HG03175 (cell line): ENCODE measurements around the gene THOP1.
"Not testable (repeated sequence)": the region's sequence is repeated elsewhere in the genome, so short reads cannot be mapped to it uniquely, and the experiment has no call there.

Experiments used
- ATAC-seq: cut with Tn5 transposase; IDR thresholded peaks from one replicate; pipeline ENCODE4 v1.9.1; 2021; ENCODE audit warnings: mild to moderate bottlenecking, moderate library complexity; ENCODE audit not compliant: unreplicated experiment

Gene THOP1

DNA sequence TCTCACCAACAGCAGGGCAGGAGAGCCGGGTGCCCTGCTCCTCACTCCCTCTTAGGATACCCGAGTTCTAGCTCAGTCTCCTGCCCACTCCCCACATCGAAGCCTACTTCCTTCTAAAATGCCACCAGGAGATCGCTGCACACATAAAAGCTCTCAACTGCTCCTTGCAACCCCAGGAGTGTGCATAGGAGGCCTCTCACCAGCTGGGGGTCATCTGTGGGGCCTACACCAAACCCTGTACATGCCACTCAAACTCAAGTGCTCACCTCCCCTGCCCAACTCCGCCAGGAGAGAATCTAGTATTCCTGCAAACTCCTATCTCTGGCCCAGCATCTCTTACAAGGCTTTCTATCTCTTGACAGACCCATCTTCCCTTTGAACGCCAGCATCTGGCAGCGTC lies 5.0 kb upstream of the THOP1 start:
- ATAC-seq, result no peak

DNA sequence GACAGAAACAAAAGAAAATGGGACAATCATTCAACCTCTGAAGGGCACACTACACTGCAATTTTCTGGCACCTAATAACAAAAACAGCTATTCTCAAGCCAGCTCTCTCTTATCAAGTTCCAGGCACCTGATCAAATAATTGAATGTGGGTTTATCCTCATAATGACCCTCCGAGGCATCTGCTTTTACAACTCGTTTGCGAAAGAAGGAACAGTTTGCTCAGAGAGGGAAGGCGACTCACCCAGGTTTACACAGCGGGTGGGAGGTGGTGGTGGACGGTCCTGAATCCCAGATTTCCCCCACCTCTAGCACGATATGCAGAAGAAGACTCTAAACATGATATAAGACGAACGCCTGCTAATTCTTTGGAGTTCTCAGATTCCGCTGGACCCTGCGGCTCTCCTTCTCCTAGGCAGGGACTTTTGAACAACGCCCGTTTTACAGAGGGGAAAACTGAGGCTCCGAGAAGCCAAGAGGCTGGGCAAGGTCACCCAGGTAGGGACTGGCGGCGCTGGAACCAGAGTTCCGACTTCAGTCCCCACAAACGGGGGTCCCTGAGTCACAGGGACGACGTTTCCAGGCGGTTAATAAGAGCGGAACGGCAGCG lies 2.9 kb upstream of the THOP1 start:
- ATAC-seq, result no peak

- peak; percentile 78 for ATAC-seq
These were observed 2.1 kb upstream of the THOP1 start, which contains the start of gene SGTA for GRCh38 chr19:2782936-2783780. TSS of gene SGTA (minus strand) at chr19:2783273. CDS start at chr19:2769068, 14,205 bp downstream.

- ATAC-seq, result no peak
These were observed 1.5 kb upstream of the THOP1 start for GRCh38 chr19:2783781-2784145.

DNA sequence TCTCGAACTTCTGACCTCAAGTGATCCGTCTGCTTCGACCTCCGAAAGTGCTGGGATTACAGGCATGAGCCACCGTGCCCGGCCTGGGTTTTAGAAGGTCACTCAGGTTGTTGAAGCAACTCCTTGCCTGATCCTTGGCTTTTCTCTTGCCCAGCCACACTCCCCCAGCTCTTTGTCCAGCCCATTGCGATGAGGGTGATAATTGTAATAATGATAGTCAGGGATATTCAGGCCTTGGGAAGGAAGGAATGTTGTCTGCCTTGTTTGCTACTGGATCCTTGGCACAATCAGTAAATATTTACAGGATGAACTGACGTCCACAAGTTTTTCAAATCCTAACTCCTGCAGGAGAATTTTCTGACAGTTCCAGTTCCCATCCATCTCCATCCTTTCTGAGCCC lies 1.8 kb downstream of the THOP1 start:
- no peak for ATAC-seq

DNA sequence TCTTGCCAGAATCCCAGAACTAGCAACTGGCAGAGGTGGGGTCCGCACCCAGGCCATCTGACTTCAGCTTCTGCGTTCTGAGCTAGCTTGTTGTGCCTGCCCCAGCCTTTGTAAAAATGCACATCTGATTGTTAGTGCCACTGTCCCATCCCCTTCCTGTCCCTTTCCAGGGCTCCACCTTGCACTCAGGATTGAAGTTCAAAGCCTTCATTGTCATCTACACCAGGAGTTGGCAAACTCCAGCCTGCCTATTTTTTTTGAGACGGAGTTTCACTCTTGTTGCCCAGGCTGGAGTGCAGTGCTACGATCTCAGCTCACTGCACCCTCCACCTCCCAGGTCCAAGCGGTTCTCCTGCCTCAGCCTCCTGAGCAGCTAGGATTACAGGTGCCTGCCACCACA lies 2.9 kb downstream of the THOP1 start:
- no peak for ATAC-seq

DNA sequence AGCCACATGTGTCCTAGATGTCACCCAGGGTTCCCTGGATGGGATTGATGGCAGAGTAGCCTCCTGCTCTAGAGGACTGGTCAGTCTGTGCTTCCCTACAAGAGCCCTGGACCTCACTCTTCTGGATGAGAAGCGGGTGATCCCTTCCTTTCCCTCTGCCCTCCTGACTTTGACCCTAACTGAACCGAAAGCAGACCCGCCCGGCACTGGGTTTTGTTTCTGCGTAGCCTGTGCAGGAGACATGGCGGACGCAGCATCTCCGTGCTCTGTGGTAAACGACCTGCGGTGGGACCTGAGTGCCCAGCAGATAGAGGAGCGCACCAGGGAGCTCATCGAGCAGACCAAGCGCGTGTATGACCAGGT lies 4.9 kb downstream of the THOP1 start:
- ATAC-seq, result no peak

- no peak for ATAC-seq
These were observed 5.4 kb downstream of the THOP1 start for GRCh38 chr19:2790557-2791271.

- no peak for ATAC-seq
These were observed 6.1 kb downstream of the THOP1 start for GRCh38 chr19:2791440-2791839.

- ATAC-seq, result no peak
These were observed 6.6 kb downstream of the THOP1 start for GRCh38 chr19:2791876-2792275.

GRCh38 chr19:2792666-2793065 lies 7.4 kb downstream of the THOP1 start:
- ATAC-seq, result not testable (repeated sequence)

- ATAC-seq, result no peak
These were observed 7.8 kb downstream of the THOP1 start for GRCh38 chr19:2793126-2793525.

GRCh38 chr19:2793577-2793976 lies 8.3 kb downstream of the THOP1 start:
- ATAC-seq, result no peak

- ATAC-seq, result no peak
These were observed 10.7 kb downstream of the THOP1 start for GRCh38 chr19:2795827-2796658.

DNA sequence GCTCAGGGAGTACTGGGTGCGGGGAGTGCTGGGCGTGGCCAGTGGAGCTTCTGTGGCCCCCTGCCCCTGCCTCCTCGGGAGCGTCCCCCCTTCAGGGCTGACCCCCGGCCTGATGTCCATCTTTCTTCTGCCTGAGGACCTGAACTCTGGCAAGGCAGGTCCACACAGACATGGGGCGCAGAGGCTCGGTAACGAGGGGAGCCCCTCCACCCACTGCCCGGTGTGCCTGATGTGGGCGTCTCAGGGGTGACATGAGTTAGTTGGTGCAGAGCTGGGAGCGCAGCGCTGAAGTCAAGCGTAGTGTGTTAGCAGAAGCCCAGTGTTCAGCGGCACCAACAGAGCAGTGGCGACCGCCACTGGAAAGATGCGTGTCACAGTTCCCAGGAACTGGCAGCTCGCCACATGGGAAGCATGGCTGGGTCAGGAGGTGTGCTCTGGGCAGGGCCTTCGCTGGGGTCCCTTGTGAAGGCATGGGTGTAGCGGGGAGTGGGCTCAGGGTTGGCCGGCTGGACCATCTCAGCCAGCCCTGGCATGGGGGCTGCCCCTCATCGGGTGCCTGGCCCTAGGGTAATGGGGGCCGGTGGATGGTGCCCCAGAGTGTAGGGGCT lies 11.5 kb downstream of the THOP1 start:
- no peak for ATAC-seq

DNA sequence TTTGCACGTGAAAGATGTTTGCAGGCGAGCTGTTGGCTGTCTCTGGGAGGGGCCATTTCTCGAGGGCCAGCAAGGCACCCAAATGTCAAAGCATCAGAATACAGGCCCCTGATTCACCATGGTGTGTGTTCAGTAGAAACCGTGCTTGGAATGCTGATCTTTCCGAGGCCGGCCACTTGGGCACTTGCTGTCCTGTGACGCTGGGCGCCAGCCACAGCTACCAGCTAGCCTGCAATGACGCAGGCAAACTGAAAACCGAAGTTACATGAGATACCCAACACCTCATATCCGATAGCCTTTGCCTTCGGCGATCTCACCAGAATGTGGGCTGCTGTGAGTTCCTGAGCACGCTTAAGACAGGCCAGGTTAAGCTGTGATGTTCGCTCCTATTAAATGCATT lies 12.0 kb downstream of the THOP1 start:
- no peak for ATAC-seq

GRCh38 chr19:2798158-2798685 lies 12.9 kb downstream of the THOP1 start:
- ATAC-seq, result no peak

DNA sequence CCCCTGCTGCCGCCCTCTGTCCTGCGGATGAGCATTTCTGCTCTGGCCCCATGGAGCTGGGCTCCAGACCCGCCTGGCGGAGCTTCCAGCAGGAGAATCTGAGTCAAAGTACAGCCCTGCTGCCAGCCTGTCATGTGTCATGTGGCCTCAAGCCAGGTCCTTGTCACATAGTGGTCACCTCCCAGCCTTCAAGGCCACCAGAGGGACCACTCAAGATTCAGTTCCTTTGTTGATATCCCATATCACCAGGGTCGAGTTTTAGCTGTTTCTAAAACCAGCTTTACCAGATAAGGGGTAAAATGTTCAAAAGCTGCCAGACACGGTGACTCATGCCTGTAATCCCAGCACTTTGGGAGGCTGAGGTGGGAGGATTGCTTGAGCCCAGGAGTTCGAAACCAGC lies 13.4 kb downstream of the THOP1 start:
- no peak for ATAC-seq

GRCh38 chr19:2799273-2800020 lies 14.1 kb downstream of the THOP1 start:
- ATAC-seq, result no peak

GRCh38 chr19:2800506-2800905 lies 15.2 kb downstream of the THOP1 start:
- ATAC-seq, result no peak
